HCT116 (cell line): ENCODE data around the gene CDCP1.

Experiments used
- CTCF ChIP-seq, 3 experiments: fragments of 200-600 bp in 1 of 3; sonication (generic) in 1 of 3; IDR thresholded peaks in 2 of 3; conservative IDR thresholded peaks in 1 of 3; 2 replicates each; pipeline ENCODE4 v1.5.1; 2012 to 2017; ENCODE audit warnings: low read depth in 2 of 3, low read length in 2 of 3, antibody characterized with exemption in 1 of 3, borderline replicate concordance in 1 of 3, control low read depth in 1 of 3, mild to moderate bottlenecking in 1 of 3, mixed read lengths in 1 of 3, mixed run types in 1 of 3, moderate library complexity in 1 of 3; ENCODE audit not compliant: insufficient read depth in 1 of 3
- EZH2 ChIP-seq: fragments of 200-600 bp; sonication (generic); IDR thresholded peaks from 2 replicates; pipeline ENCODE4 v1.6.1; 2017; ENCODE audit warnings: antibody characterized with exemption, mixed run types
- EZH2phosphoT487 ChIP-seq: fragments of 200-600 bp; IDR thresholded peaks from 2 replicates; pipeline ENCODE4 v1.6.1; 2018; ENCODE audit warnings: antibody characterized with exemption, borderline replicate concordance
- POLR2A ChIP-seq: IDR thresholded peaks from 2 replicates; pipeline ENCODE4 v1.7.0; 2011; ENCODE audit warnings: borderline replicate concordance; ENCODE audit not compliant: insufficient read depth, insufficient read length; ENCODE audit errors: extremely low read depth
- ZBTB33 ChIP-seq: IDR thresholded peaks from 2 replicates; pipeline ENCODE4 v1.6.1; 2011; ENCODE audit warnings: mild to moderate bottlenecking, low read length, moderate library complexity; ENCODE audit not compliant: insufficient replicate concordance; ENCODE audit errors: extremely low read depth

- TF ChIP-seq POLR2A = no peak
- no peak for TF ChIP-seq CTCF (IDR thresholded peaks at IDR 0.05 in 2 of 3, conservative IDR thresholded peaks at IDR 0.05 in 1 of 3; ENCODE audit: borderline replicate concordance in 1 of 3, insufficient read depth in 1 of 3, low read depth in 2 of 3, low read length in 2 of 3)
- no peak for TF ChIP-seq EZH2
- no peak for TF ChIP-seq EZH2phosphoT487
- TF ChIP-seq ZBTB33 = no peak
Observed at GRCh38 chr3:45103753-45104714, 42.1 kb downstream of the CDCP1 start.
